HepG2 (cell line): ENCODE data around the gene CLPSL2. TPM values are rescaled to one million over a fixed set of nuclear protein-coding genes. Genes with fewer than 3 reads are reported as not detected.

Experiments
- ATAC-seq: fragments of 200-7000 bp; cut with Tn5 transposase; 3 replicates; pipeline ENCODE4 v1.9.1; 2020; ENCODE audit warnings: mild to moderate bottlenecking, moderate library complexity
- BruUV-seq: library from RNA; stranded (reverse); fragments of 400-500 nt; replicated peaks from 2 replicates; lab custom pipeline; 2021; lab: Mats Ljungman, UMichigan
- CTCF ChIA-PET: fragments of 300-600 bp; formaldehyde crosslinking; extraction: SDS; loops from one replicate; lab custom pipeline; 2021; ENCODE audit warnings: low total read pairs, inconsistent platforms, low intra/inter-chr PET ratio; lab: Yijun Ruan, JAX
- POLR2A ChIA-PET: fragments of 350-600 bp; sonication (Branson Sonifier 250); formaldehyde crosslinking; loops from one replicate; lab custom pipeline; 2020; ENCODE audit warnings: antibody characterized with exemption, inconsistent platforms; lab: Yijun Ruan, JAX
- DNase-seq: peaks from one replicate; pipeline ENCODE4 v3.0.0-alpha.2; 2015; ENCODE audit warnings: low spot score
- FAIRE-seq: peaks from 3 replicates; lab custom pipeline; 2011; peaks lifted over from hg19 to GRCh38; lab: Jason Lieb, UNC
- H2AFZ ChIP-seq: one replicate; pipeline ENCODE4 v1.6.1; 2011; ENCODE audit warnings: low read length, inconsistent platforms
- H3K27ac ChIP-seq: fragments of 300-600 bp; 3 replicates; pipeline ENCODE4 v1.8.0; 2011; ENCODE audit warnings: mixed run types, mild to moderate bottlenecking, mixed read lengths, low read length, inconsistent platforms; ENCODE audit not compliant: insufficient read depth; ENCODE audit errors: extremely low read length
- H3K27me3 ChIP-seq, 2 experiments: fragments of 200-600 bp in 1 of 2; 2 replicates in 1 of 2; 3 replicates in 1 of 2; pipeline versions ENCODE4 v1.6.0 to v1.8.0; 2011; ENCODE audit warnings: low read length in 2 of 2, mild to moderate bottlenecking in 2 of 2, moderate library complexity in 2 of 2, inconsistent platforms in 1 of 2; ENCODE audit not compliant: insufficient read depth in 2 of 2, control insufficient read depth in 1 of 2
- H3K36me3 ChIP-seq, 2 experiments: fragments of 200-600 bp in 1 of 2; replicated peaks in 1 of 2; 2 replicates in 1 of 2; 3 replicates in 1 of 2; pipeline versions ENCODE4 v1.5.1 to v1.8.0; 2011; ENCODE audit warnings: low read length in 2 of 2, inconsistent platforms in 1 of 2; ENCODE audit not compliant: insufficient read depth in 2 of 2, control insufficient read depth in 1 of 2
- H3K4me1 ChIP-seq: 2 replicates; pipeline ENCODE4 v1.5.1; 2012; ENCODE audit warnings: low read length, inconsistent platforms; ENCODE audit not compliant: insufficient read depth
- H3K4me2 ChIP-seq: 2 replicates; pipeline ENCODE4 v1.6.0; 2011; ENCODE audit warnings: low read depth, low read length, inconsistent platforms
- H3K4me3 ChIP-seq, 3 experiments: fragments of 200-600 bp in 1 of 3; sonication (generic), shearing (Covaris generic) in 1 of 3; replicated peaks in 1 of 3; 2 replicates each; pipeline ENCODE4 v1.5.1; 2011 to 2016; ENCODE audit warnings: low read length in 3 of 3, inconsistent platforms in 2 of 3, low read depth in 2 of 3, mild to moderate bottlenecking in 2 of 3, control low read depth in 1 of 3, mixed read lengths in 1 of 3; ENCODE audit not compliant: insufficient read depth in 1 of 3
- H3K79me2 ChIP-seq: one replicate; pipeline ENCODE4 v1.6.1; 2011; ENCODE audit warnings: low read length, inconsistent platforms; ENCODE audit not compliant: insufficient read depth
- H3K9ac ChIP-seq: 2 replicates; pipeline ENCODE4 v1.6.0; 2011; ENCODE audit warnings: mild to moderate bottlenecking, low read depth, low read length, inconsistent platforms; ENCODE audit not compliant: insufficient read depth
- H3K9me3 ChIP-seq: 2 replicates; pipeline ENCODE4 v1.5.1; 2012; ENCODE audit warnings: mild to moderate bottlenecking, low read length
- H4K20me1 ChIP-seq: 2 replicates; pipeline ENCODE4 v1.6.0; 2011; ENCODE audit warnings: inconsistent platforms, mild to moderate bottlenecking, low read length, moderate library complexity; ENCODE audit not compliant: insufficient read depth
- ZFX ChIP-seq: sonication (generic); formaldehyde crosslinking; IDR thresholded peaks from 2 replicates; pipeline ENCODE4 v1.4.0; 2020; ENCODE audit warnings: mild to moderate bottlenecking, low read depth, missing genetic modification reagents, moderate library complexity
- ZNF180 ChIP-seq: sonication (generic); formaldehyde crosslinking; IDR thresholded peaks from 2 replicates; pipeline ENCODE4 v1.4.0; 2020; ENCODE audit warnings: low read depth, missing genetic modification reagents, borderline replicate concordance
- ZNF772 ChIP-seq: sonication (generic); formaldehyde crosslinking; IDR thresholded peaks from 2 replicates; pipeline ENCODE4 v1.5.0; 2020; ENCODE audit warnings: mild to moderate bottlenecking, missing genetic modification reagents
- WGBS: methylation state at CpG from one replicate; pipeline ENCODE4 v1.1.6; 2017; ENCODE audit warnings: low lambda C conversion rate; 5-methylcytosine and 5-hydroxymethylcytosine counted together
- in situ Hi-C: cut with HindIII; loops from 2 replicates; pipeline ENCODE4 v1.10.0; 2017; ENCODE audit warnings: low pct_unique_long_range_greater_than_20kb; ENCODE audit not compliant: extremely low pct_ligation_motif_present
- intact Hi-C: fragments of 100-400 bp; cut with micrococcal nuclease; formaldehyde crosslinking; loops from one replicate; pipeline ENCODE4 v1.10.0; 2022; ENCODE audit not compliant: unreplicated experiment
- polyA plus RNA-seq, 8 experiments: library from polyadenylated mRNA; depleted of rRNA in 3 of 8; stranded (reverse) in 7 of 8; unstranded in 1 of 8; fragments of >200 nt; fragmentation: Illumina TruSeq in 4 of 8; extraction: Trizol in 4 of 8; gene quantifications; 2 replicates each; pipeline versions ENCODE4 v1.2.1 to v1.2.3, GENCODE V29; 2011 to 2016; ENCODE audit warnings: low read depth in 4 of 8, missing spikeins in 1 of 8, mixed read lengths in 1 of 8; ENCODE audit not compliant: insufficient read depth in 1 of 8
- total RNA-seq, 5 experiments: library from RNA; depleted of rRNA; stranded (reverse); fragments of >200 nt; fragmentation: Illumina TruSeq; extraction: Trizol; gene quantifications; 2 replicates each; pipeline ENCODE4 v1.2.3, GENCODE V29; 2016; ENCODE audit warnings: low read depth in 1 of 5
- TF ChIP-seq, protein P1 (sequence below): sonication (generic); formaldehyde crosslinking; IDR thresholded peaks from 2 replicates; pipeline ENCODE4 v1.9.0; 2022; ENCODE audit warnings: missing genetic modification reagents, mild to moderate bottlenecking, borderline replicate concordance
- TF ChIP-seq, protein P2 (sequence below): sonication (generic); formaldehyde crosslinking; conservative IDR thresholded peaks from 2 replicates; pipeline ENCODE4 v1.8.1; 2023; ENCODE audit warnings: missing genetic modification reagents

CLPSL2 gene
- total and polyA plus RNA-seq, 2 of the 13 experiments (the other 11 are each of a cell fraction or from before 2014, with no cell fraction given) = not detected

DNA sequence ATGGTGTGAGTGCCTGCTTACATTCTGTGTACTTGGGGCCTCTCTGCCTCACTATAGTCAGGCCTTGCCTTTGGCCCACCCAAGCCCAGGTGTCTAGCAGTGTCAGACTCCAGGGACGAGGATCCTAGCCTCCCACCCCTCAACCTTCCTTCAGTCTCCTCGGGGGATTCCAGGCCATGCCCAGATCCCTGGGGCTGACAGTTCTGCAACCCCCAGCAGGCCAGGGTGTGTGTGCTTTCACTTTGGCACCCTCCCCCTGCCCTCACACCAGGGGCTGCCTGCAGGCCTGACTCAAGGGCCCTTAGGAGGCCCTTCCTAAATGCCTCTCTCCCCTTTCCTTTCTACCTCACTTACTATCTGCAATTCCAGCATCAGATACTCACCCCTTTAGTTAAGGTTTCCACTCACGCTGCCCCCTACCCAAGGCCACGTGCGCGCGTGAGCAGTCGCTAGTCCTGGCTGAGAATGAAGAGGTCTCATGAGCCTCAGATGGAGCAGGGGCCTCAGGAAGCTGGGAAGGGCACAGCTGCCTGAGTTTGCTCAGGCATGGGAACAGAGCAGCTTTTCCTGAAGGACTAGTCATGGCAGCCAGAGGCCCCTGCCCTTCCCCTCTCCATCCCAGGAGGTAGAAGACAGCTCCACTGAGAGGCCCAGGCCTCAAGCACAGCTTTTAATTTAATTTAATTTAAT lies 21.6 kb downstream of the CLPSL2 start:
- no peaks in the 10 kb centered on the region for H4K20me1 ChIP-seq
- TF ChIP-seq ZNF180 (no peak), ZFX (CRISPR knock-in tag) (peak; percentile 12; the same call in 1 of the 2 replicates)
- TF ChIP-seq, protein P1, sequence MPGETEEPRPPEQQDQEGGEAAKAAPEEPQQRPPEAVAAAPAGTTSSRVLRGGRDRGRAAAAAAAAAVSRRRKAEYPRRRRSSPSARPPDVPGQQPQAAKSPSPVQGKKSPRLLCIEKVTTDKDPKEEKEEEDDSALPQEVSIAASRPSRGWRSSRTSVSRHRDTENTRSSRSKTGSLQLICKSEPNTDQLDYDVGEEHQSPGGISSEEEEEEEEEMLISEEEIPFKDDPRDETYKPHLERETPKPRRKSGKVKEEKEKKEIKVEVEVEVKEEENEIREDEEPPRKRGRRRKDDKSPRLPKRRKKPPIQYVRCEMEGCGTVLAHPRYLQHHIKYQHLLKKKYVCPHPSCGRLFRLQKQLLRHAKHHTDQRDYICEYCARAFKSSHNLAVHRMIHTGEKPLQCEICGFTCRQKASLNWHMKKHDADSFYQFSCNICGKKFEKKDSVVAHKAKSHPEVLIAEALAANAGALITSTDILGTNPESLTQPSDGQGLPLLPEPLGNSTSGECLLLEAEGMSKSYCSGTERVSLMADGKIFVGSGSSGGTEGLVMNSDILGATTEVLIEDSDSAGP (CRISPR knock-in tag) = 0 out of 2 replicates have a peak, but pooled peaks have one; percentile 26
- H2AFZ ChIP-seq = no peak overlapping the region
- no peaks in the 10 kb centered on the region for H3K9me3 ChIP-seq
- 38% methylated on average over 7 of the region's 8 CpGs for WGBS
- no peak overlapping the region for H3K9ac ChIP-seq
- peaks cover 0 to 8% of the 10 kb centered on the region in 2 experiments; a peak in 3 of 5 replicates for H3K27me3 ChIP-seq
- in situ Hi-C loops (no loop called here), intact Hi-C loops (no loop called here)
- no peak overlapping the region for H3K27ac ChIP-seq
- ChIA-PET POLR2A (no interaction called here), CTCF (no interaction called here)
- H3K4me3 ChIP-seq = no peak overlapping the region; a peak in 1 of 6 replicates
- H3K4me1 ChIP-seq = no peaks in the 10 kb centered on the region
- DNase-seq (no peak), FAIRE-seq (no peak), ATAC-seq (peak; percentile 44)
- no peaks in the 10 kb centered on the region for H3K36me3 ChIP-seq
- no TSS peak for BruUV-seq
- H3K79me2 ChIP-seq = no peaks in the 10 kb centered on the region
- H3K4me2 ChIP-seq = peak overlapping the region; percentile 15; the same call in 1 of the 2 replicates

DNA sequence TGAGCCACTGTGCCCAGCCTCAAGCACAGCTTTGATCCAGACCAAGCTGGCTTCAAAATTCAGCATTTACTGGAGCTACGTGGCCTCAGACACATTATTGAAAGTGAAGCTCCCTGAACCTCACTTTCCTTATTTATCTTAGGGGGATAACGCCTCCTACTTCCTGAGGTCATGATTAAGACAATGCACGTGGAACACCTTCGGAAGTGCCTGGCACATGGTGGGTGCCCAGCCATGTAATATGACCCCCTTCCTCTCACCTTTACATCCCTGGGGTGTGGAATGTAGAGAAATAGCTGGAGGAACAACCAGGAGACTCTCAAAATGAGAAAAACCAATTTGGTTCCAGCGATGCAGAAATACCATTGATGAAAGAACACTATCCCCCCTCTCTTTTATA lies 22.3 kb downstream of the CLPSL2 start:
- ChIA-PET CTCF (no interaction called here), POLR2A (no interaction called here)
- no TSS peak for BruUV-seq

More for the DNA sequence above, 22.3 kb downstream of the CLPSL2 start:
- Histone ChIP-seq H3K4me1 (no peaks in the 10 kb centered on the region), H4K20me1 (no peaks in the 10 kb centered on the region), H3K9me3 (no peaks in the 10 kb centered on the region), H3K36me3 (no peaks in the 10 kb centered on the region), H3K4me2 (no peak overlapping the region), H3K79me2 (no peaks in the 10 kb centered on the region), H2AFZ (no peak overlapping the region), H3K27ac (no peak overlapping the region), H3K27me3 (peaks cover 0 to 4% of the 10 kb centered on the region in 2 experiments; a peak in 2 of 5 replicates), H3K9ac (no peak overlapping the region), H3K4me3 (no peak overlapping the region)
- 24% methylated on average over 5 of the region's 5 CpGs for WGBS
- TF ChIP-seq, protein P2, sequence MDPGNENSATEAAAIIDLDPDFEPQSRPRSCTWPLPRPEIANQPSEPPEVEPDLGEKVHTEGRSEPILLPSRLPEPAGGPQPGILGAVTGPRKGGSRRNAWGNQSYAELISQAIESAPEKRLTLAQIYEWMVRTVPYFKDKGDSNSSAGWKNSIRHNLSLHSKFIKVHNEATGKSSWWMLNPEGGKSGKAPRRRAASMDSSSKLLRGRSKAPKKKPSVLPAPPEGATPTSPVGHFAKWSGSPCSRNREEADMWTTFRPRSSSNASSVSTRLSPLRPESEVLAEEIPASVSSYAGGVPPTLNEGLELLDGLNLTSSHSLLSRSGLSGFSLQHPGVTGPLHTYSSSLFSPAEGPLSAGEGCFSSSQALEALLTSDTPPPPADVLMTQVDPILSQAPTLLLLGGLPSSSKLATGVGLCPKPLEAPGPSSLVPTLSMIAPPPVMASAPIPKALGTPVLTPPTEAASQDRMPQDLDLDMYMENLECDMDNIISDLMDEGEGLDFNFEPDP = no peak
- no peak for TF ChIP-seq ZNF772 (CRISPR knock-in tag)
- FAIRE-seq (no peak), DNase-seq (no peak), ATAC-seq (no peak)
- in situ Hi-C loops = no loop called here
- intact Hi-C loops = no loop called here
